SK-N-SH treated with all-trans-retinoic acid at 6 μM for 48 hours (cell line): Measurements from ENCODE around the gene C1QL3.

ENCODE experiments used
- ATAC-seq: fragments of 200-7000 bp; cut with Tn5 transposase; 3 replicates; pipeline ENCODE4 v1.9.1; 2020; ENCODE audit warnings: mild to moderate bottlenecking, moderate library complexity
- ARNTL ChIP-seq: fragments of 450-650 bp; formaldehyde crosslinking; IDR thresholded peaks from 2 replicates; pipeline ENCODE4 v1.5.0; 2020; ENCODE audit warnings: low read depth, mild to moderate bottlenecking, moderate library complexity, borderline replicate concordance
- CSDC2 ChIP-seq: fragments of 250-450 bp; sonication (Bioruptor Pico); IDR thresholded peaks from 2 replicates; pipeline ENCODE4 v1.5.0; 2020; ENCODE audit warnings: mild to moderate bottlenecking, moderate library complexity
- ESRRG ChIP-seq: fragments of 250-450 bp; sonication (Bioruptor Pico); IDR thresholded peaks from 2 replicates; pipeline ENCODE4 v1.6.1; 2021; ENCODE audit warnings: mild to moderate bottlenecking
- PPARA ChIP-seq: fragments of 250-450 bp; sonication (Bioruptor Pico); IDR thresholded peaks from 2 replicates; pipeline ENCODE4 v1.5.0; 2020; ENCODE audit warnings: mild to moderate bottlenecking, borderline replicate concordance
- RARB ChIP-seq: fragments of 250-450 bp; sonication (Bioruptor Pico); IDR thresholded peaks from 2 replicates; pipeline ENCODE4 v1.8.0; 2021; ENCODE audit warnings: mild to moderate bottlenecking, moderate library complexity
- TCF4 ChIP-seq: fragments of 250-450 bp; sonication (Bioruptor Pico); IDR thresholded peaks from 2 replicates; pipeline ENCODE4 v1.8.0; 2021; ENCODE audit warnings: mild to moderate bottlenecking, moderate library complexity, borderline replicate concordance
- ZC3H10 ChIP-seq: fragments of 250-450 bp; sonication (Bioruptor Pico); IDR thresholded peaks from 2 replicates; pipeline ENCODE4 v1.5.1; 2021; ENCODE audit warnings: mild to moderate bottlenecking, moderate library complexity
- ZFP30 ChIP-seq: fragments of 450-650 bp; formaldehyde crosslinking; IDR thresholded peaks from 2 replicates; pipeline ENCODE4 v1.5.0; 2022; ENCODE audit warnings: mild to moderate bottlenecking, moderate library complexity
- TF ChIP-seq, protein P1 (sequence below): fragments of 250-450 bp; sonication (Bioruptor Pico); IDR thresholded peaks from 2 replicates; pipeline ENCODE4 v1.5.0; 2020; ENCODE audit warnings: mild to moderate bottlenecking, moderate library complexity
- TF ChIP-seq, protein P2 (sequence below): fragments of 250-450 bp; sonication (Bioruptor Pico); IDR thresholded peaks from 2 replicates; pipeline ENCODE4 v1.5.1; 2021; ENCODE audit warnings: mild to moderate bottlenecking, moderate library complexity
- TF ChIP-seq, protein P3 (sequence below): fragments of 250-450 bp; sonication (Bioruptor Pico); IDR thresholded peaks from 2 replicates; pipeline ENCODE4 v1.8.0; 2021; ENCODE audit warnings: low read depth, mild to moderate bottlenecking, moderate library complexity, borderline replicate concordance

The C1QL3 gene

DNA sequence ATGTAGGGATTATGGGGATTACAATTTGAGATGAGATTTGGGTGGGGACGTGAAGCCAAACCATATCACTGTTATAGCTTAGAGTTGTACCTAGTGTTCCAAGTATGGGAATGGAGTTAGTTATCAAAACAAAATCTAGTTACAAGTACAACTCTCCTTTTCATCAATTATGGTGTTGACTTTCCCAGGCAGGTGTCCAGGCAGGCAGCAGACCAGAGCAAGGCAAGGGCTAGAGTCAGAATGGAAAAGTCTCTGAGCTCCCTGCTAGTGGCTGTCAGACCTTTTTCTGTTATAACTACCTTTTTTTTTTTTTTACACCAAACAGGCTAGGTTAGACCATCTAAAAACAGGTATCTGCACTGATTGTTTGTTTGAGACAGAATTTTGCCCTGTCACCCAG is 55.7 kb downstream of the C1QL3 start:
- ATAC-seq, result no peak
- TF ChIP-seq ESRRG (CRISPR knock-in tag) (no peak), RARB (CRISPR knock-in tag) (no peak), TCF4 (no peak), PPARA (CRISPR knock-in tag) (no peak), CSDC2 (CRISPR knock-in tag) (no peak), ARNTL (CRISPR knock-in tag) (no peak), ZFP30 (CRISPR knock-in tag) (no peak), ZC3H10 (CRISPR knock-in tag) (no peak)
- TF ChIP-seq, protein P1, sequence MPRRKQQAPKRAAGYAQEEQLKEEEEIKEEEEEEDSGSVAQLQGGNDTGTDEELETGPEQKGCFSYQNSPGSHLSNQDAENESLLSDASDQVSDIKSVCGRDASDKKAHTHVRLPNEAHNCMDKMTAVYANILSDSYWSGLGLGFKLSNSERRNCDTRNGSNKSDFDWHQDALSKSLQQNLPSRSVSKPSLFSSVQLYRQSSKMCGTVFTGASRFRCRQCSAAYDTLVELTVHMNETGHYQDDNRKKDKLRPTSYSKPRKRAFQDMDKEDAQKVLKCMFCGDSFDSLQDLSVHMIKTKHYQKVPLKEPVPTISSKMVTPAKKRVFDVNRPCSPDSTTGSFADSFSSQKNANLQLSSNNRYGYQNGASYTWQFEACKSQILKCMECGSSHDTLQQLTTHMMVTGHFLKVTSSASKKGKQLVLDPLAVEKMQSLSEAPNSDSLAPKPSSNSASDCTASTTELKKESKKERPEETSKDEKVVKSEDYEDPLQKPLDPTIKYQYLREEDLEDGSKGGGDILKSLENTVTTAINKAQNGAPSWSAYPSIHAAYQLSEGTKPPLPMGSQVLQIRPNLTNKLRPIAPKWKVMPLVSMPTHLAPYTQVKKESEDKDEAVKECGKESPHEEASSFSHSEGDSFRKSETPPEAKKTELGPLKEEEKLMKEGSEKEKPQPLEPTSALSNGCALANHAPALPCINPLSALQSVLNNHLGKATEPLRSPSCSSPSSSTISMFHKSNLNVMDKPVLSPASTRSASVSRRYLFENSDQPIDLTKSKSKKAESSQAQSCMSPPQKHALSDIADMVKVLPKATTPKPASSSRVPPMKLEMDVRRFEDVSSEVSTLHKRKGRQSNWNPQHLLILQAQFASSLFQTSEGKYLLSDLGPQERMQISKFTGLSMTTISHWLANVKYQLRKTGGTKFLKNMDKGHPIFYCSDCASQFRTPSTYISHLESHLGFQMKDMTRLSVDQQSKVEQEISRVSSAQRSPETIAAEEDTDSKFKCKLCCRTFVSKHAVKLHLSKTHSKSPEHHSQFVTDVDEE, result no peak
- TF ChIP-seq, protein P2, sequence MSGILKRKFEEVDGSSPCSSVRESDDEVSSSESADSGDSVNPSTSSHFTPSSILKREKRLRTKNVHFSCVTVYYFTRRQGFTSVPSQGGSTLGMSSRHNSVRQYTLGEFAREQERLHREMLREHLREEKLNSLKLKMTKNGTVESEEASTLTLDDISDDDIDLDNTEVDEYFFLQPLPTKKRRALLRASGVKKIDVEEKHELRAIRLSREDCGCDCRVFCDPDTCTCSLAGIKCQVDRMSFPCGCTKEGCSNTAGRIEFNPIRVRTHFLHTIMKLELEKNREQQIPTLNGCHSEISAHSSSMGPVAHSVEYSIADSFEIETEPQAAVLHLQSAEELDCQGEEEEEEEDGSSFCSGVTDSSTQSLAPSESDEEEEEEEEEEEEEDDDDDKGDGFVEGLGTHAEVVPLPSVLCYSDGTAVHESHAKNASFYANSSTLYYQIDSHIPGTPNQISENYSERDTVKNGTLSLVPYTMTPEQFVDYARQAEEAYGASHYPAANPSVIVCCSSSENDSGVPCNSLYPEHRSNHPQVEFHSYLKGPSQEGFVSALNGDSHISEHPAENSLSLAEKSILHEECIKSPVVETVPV (CRISPR knock-in tag), result no peak
- TF ChIP-seq, protein P3, sequence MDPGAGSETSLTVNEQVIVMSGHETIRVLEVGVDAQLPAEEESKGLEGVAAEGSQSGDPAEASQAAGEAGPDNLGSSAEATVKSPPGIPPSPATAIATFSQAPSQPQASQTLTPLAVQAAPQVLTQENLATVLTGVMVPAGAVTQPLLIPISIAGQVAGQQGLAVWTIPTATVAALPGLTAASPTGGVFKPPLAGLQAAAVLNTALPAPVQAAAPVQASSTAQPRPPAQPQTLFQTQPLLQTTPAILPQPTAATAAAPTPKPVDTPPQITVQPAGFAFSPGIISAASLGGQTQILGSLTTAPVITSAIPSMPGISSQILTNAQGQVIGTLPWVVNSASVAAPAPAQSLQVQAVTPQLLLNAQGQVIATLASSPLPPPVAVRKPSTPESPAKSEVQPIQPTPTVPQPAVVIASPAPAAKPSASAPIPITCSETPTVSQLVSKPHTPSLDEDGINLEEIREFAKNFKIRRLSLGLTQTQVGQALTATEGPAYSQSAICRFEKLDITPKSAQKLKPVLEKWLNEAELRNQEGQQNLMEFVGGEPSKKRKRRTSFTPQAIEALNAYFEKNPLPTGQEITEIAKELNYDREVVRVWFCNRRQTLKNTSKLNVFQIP (CRISPR knock-in tag), result no peak
